Measurements from ENCODE around the gene ISYNA1. TPM values are rescaled to one million over a fixed set of nuclear protein-coding genes. Genes with fewer than 3 reads are reported as not detected.
A peak's percentile ranks its signal among the peaks of the same experiment; 100 is the strongest.

The ISYNA1 gene
- total and polyA plus RNA-seq, 2 of the 13 experiments (the other 11 are each of a cell fraction or from before 2014, with no cell fraction given) = 29.6 to 48.5 TPM

DNA sequence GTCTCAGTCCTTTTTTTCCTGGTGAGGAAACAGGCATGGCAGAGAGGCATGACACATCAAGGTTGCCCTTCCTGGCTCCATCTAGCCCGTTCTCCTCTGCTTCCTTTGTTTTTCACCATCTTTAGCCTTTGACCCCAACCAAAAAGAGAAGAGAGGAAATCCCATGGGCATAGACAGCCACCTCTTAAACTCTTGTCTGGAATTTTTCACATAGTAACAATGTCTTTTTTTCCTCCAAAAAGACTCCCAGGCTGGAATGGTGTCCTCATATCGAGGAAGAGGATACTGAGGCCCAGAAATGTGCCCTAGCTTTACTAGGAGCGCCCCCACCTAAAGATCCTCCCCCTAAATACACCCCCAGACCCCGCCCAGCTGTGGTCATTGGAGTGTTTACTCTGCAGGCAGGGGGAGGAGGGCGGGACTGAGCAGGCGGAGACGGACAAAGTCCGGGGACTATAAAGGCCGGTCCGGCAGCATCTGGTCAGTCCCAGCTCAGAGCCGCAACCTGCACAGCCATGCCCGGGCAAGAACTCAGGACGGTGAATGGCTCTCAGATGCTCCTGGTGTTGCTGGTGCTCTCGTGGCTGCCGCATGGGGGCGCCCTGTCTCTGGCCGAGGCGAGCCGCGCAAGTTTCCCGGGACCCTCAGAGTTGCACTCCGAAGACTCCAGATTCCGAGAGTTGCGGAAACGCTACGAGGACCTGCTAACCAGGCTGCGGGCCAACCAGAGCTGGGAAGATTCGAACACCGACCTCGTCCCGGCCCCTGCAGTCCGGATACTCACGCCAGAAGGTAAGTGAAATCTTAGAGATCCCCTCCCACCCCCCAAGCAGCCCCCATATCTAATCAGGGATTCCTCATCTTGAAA, 52.0 kb downstream of the ISYNA1 start, which contains the start of gene GDF15 (continued):
- TF ChIP-seq POLR2G (IDR thresholded peaks at IDR 0.05; ENCODE audit: low read depth, low read length) (peak; percentile 98), ZNF550 (CRISPR knock-in tag; IDR thresholded peaks at IDR 0.05; ENCODE audit: borderline replicate concordance) (peak; percentile 87; the same call in 1 of the 2 replicates), PHF20 (CRISPR knock-in tag; IDR thresholded peaks at IDR 0.05) (peak; percentile 43; the same call in 1 of the 2 replicates), ZNF24 (IDR thresholded peaks at IDR 0.05) (0 out of 2 replicates have a peak, but pooled peaks have one; percentile 71), PCBP2 (optimal IDR thresholded peaks at IDR 0.05; ENCODE audit: low read depth, low read length, poor library complexity, severe bottlenecking) (no peak), HNRNPL (IDR thresholded peaks at IDR 0.05; ENCODE audit: low read depth, low read length) (peak; percentile 86), MBNL3 (CRISPR knock-in tag; conservative IDR thresholded peaks at IDR 0.05) (no peak), REL (CRISPR knock-in tag; conservative IDR thresholded peaks at IDR 0.05) (peak; percentile 93), BRD4 (CRISPR knock-in tag; IDR thresholded peaks at IDR 0.05) (peak; percentile 87), KDM6A (CRISPR knock-in tag; IDR thresholded peaks at IDR 0.05; ENCODE audit: low read depth) (no peak; the same call in none of the 2 replicates), ARNT2 (CRISPR knock-in tag; IDR thresholded peaks at IDR 0.05; ENCODE audit: low read depth) (peak; percentile 86), YEATS2 (CRISPR knock-in tag; IDR thresholded peaks at IDR 0.05; ENCODE audit: borderline replicate concordance) (no peak; the same call in 1 of the 2 replicates), MED1 (CRISPR knock-in tag; IDR thresholded peaks at IDR 0.05) (peak; percentile 97), ZC3H4 (CRISPR knock-in tag; IDR thresholded peaks at IDR 0.05; ENCODE audit: borderline replicate concordance) (peak; percentile 89; the same call in 1 of the 2 replicates), EP300 (IDR thresholded peaks at IDR 0.05; ENCODE audit: low read depth in 2 of 2, low read length in 2 of 2) (peak; percentile 75 to 89), EP300 (CRISPR knock-in tag; IDR thresholded peaks at IDR 0.05; ENCODE audit: borderline replicate concordance) (peak; percentile 61), ZNF792 (CRISPR knock-in tag; IDR thresholded peaks at IDR 0.05) (peak; percentile 73), TAF1 (CRISPR knock-in tag; IDR thresholded peaks at IDR 0.05) (peak; percentile 99), ZNF749 (CRISPR knock-in tag; IDR thresholded peaks at IDR 0.05; ENCODE audit: borderline replicate concordance) (peak; percentile 97), ATF6 (CRISPR knock-in tag; conservative IDR thresholded peaks at IDR 0.05) (no peak), ZNF350 (CRISPR knock-in tag; IDR thresholded peaks at IDR 0.05; ENCODE audit: borderline replicate concordance, low read depth) (peak; percentile 95)
- TF ChIP-seq, protein P1, sequence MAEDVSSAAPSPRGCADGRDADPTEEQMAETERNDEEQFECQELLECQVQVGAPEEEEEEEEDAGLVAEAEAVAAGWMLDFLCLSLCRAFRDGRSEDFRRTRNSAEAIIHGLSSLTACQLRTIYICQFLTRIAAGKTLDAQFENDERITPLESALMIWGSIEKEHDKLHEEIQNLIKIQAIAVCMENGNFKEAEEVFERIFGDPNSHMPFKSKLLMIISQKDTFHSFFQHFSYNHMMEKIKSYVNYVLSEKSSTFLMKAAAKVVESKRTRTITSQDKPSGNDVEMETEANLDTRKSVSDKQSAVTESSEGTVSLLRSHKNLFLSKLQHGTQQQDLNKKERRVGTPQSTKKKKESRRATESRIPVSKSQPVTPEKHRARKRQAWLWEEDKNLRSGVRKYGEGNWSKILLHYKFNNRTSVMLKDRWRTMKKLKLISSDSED (CRISPR knock-in tag; IDR thresholded peaks at IDR 0.05) = 0 out of 2 replicates have a peak, but pooled peaks have one; percentile 36
- TF ChIP-seq, protein P2, sequence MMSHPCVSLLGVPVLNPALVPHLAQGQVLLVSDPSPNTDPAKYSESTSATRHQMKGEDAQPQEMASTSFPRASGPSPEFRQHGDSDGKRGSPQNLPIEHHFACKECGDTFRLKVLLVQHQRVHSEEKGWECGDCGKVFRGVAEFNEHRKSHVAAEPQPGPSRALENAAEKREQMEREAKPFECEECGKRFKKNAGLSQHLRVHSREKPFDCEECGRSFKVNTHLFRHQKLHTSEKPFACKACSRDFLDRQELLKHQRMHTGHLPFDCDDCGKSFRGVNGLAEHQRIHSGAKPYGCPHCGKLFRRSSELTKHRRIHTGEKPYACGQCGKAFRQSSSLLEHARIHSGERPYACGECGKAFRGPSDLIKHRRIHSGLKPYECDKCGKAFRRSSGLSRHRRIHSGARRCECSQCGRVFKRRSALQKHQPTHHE (CRISPR knock-in tag; IDR thresholded peaks at IDR 0.05; ENCODE audit: borderline replicate concordance) = peak; percentile 64; the same call in 1 of the 2 replicates
- TF ChIP-seq, protein P3, sequence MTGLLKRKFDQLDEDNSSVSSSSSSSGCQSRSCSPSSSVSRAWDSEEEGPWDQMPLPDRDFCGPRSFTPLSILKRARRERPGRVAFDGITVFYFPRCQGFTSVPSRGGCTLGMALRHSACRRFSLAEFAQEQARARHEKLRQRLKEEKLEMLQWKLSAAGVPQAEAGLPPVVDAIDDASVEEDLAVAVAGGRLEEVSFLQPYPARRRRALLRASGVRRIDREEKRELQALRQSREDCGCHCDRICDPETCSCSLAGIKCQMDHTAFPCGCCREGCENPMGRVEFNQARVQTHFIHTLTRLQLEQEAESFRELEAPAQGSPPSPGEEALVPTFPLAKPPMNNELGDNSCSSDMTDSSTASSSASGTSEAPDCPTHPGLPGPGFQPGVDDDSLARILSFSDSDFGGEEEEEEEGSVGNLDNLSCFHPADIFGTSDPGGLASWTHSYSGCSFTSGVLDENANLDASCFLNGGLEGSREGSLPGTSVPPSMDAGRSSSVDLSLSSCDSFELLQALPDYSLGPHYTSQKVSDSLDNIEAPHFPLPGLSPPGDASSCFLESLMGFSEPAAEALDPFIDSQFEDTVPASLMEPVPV (CRISPR knock-in tag; IDR thresholded peaks at IDR 0.05) = peak; percentile 73
